Neural progenitor cell (in vitro differentiated cells): ENCODE data around the gene RET. TPM values are rescaled to one million over a fixed set of nuclear protein-coding genes. Genes with fewer than 3 reads are reported as not detected.

Experiments
- DNase-seq: peaks from one replicate; pipeline ENCODE4 v3.0.0-alpha.2; 2016; ENCODE audit warnings: low spot score
- H2AFZ ChIP-seq: fragments of 200-600 bp; sonication (generic); replicated peaks from 2 replicates; pipeline ENCODE4 v1.6.1; 2016; ENCODE audit warnings: antibody characterized with exemption
- H3F3A ChIP-seq: fragments of 200-600 bp; sonication (generic); 2 replicates; pipeline ENCODE4 v1.6.1; 2016; ENCODE audit warnings: antibody characterized with exemption, low read depth
- H3K27ac ChIP-seq: fragments of 200-600 bp; sonication (generic); 2 replicates; pipeline ENCODE4 v1.5.1; 2016; ENCODE audit warnings: mild to moderate bottlenecking
- H3K27me3 ChIP-seq: fragments of 200-600 bp; sonication (generic); 2 replicates; pipeline ENCODE4 v1.6.1; 2016; ENCODE audit warnings: mild to moderate bottlenecking, moderate library complexity
- H3K36me3 ChIP-seq: fragments of 200-600 bp; sonication (generic); 2 replicates; pipeline ENCODE4 v1.5.1; 2016
- H3K4me1 ChIP-seq: fragments of 200-600 bp; sonication (generic); 2 replicates; pipeline ENCODE4 v1.6.1; 2016; ENCODE audit warnings: mixed run types
- H3K4me2 ChIP-seq: fragments of 200-600 bp; sonication (generic); 2 replicates; pipeline ENCODE4 v1.6.1; 2016
- H3K4me3 ChIP-seq: fragments of 200-600 bp; sonication (generic); 2 replicates; pipeline ENCODE4 v1.5.1; 2016
- H3K79me2 ChIP-seq: fragments of 200-600 bp; sonication (generic); 2 replicates; pipeline ENCODE4 v1.6.1; 2016; ENCODE audit warnings: low read depth
- H3K9ac ChIP-seq: fragments of 200-600 bp; sonication (generic); 2 replicates; pipeline ENCODE4 v1.6.1; 2016
- H3K9me3 ChIP-seq: fragments of 200-600 bp; sonication (generic); 2 replicates; pipeline ENCODE4 v1.5.1; 2016; ENCODE audit warnings: low read depth
- H4K20me1 ChIP-seq: fragments of 200-600 bp; sonication (generic); 2 replicates; pipeline ENCODE4 v1.6.1; 2016; ENCODE audit warnings: low read depth
- H3K27ac Mint-ChIP-seq: 3 replicates; pipeline ENCODE4 v1.8.0; 2021; ENCODE audit warnings: mixed read lengths
- H3K27me3 Mint-ChIP-seq: 2 replicates; pipeline ENCODE4 v1.8.0; 2022; ENCODE audit warnings: low read depth, mild to moderate bottlenecking, inconsistent platforms, moderate library complexity, mixed read lengths; ENCODE audit not compliant: insufficient read depth
- H3K36me3 Mint-ChIP-seq: 3 replicates; pipeline ENCODE4 v1.8.0; 2021; ENCODE audit warnings: mixed read lengths
- H3K4me1 Mint-ChIP-seq: 3 replicates; pipeline ENCODE4 v1.8.0; 2021; ENCODE audit warnings: mixed read lengths
- H3K4me3 Mint-ChIP-seq: 3 replicates; pipeline ENCODE4 v1.8.0; 2021; ENCODE audit warnings: mild to moderate bottlenecking, moderate library complexity, mixed read lengths
- H3K9me3 Mint-ChIP-seq: 3 replicates; pipeline ENCODE4 v1.8.0; 2020; ENCODE audit warnings: mixed read lengths
- EZH2 ChIP-seq: fragments of 200-600 bp; sonication (generic); IDR thresholded peaks from 2 replicates; pipeline ENCODE4 v1.6.1; 2017; ENCODE audit warnings: antibody characterized with exemption, mild to moderate bottlenecking, moderate library complexity
- EZH2phosphoT487 ChIP-seq: fragments of 200-600 bp; sonication (generic); IDR thresholded peaks from 2 replicates; pipeline ENCODE4 v1.6.1; 2017; ENCODE audit warnings: antibody characterized with exemption
- total RNA-seq: library from RNA; depleted of rRNA; stranded (reverse); fragments of >200 nt; gene quantifications from 2 replicates; pipeline ENCODE4 v1.2.3, GENCODE V29; 2015; ENCODE audit warnings: low replicate concordance
- TF ChIP-seq, protein P1 (sequence below): fragments of 200-600 bp; sonication (generic); IDR thresholded peaks from 2 replicates; pipeline ENCODE4 v1.5.1; 2017; ENCODE audit warnings: antibody characterized with exemption, mild to moderate bottlenecking

The RET gene
- total RNA-seq, 1 donor from 2014 or later = 1.4 TPM

GRCh38 chr10:43059828-43060227 lies 17.0 kb upstream of the RET start:
- TF ChIP-seq, protein P1, sequence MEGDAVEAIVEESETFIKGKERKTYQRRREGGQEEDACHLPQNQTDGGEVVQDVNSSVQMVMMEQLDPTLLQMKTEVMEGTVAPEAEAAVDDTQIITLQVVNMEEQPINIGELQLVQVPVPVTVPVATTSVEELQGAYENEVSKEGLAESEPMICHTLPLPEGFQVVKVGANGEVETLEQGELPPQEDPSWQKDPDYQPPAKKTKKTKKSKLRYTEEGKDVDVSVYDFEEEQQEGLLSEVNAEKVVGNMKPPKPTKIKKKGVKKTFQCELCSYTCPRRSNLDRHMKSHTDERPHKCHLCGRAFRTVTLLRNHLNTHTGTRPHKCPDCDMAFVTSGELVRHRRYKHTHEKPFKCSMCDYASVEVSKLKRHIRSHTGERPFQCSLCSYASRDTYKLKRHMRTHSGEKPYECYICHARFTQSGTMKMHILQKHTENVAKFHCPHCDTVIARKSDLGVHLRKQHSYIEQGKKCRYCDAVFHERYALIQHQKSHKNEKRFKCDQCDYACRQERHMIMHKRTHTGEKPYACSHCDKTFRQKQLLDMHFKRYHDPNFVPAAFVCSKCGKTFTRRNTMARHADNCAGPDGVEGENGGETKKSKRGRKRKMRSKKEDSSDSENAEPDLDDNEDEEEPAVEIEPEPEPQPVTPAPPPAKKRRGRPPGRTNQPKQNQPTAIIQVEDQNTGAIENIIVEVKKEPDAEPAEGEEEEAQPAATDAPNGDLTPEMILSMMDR = no peak
- TF ChIP-seq EZH2 = no peak
- TF ChIP-seq EZH2phosphoT487 = no peak
- H3K4me2 ChIP-seq = no peak overlapping the region
- peaks cover 12% of the 10 kb centered on the region for H3K27me3 Mint-ChIP-seq
- H3K9ac ChIP-seq = no peak overlapping the region
- H4K20me1 ChIP-seq = no peaks in the 10 kb centered on the region
- H3K4me3 Mint-ChIP-seq = no peak overlapping the region
- peaks cover 2% of the 10 kb centered on the region for H3K9me3 Mint-ChIP-seq
- H3K79me2 ChIP-seq = no peaks in the 10 kb centered on the region
- DNase-seq = no peak
- H2AFZ ChIP-seq = no peak overlapping the region
- H3K27ac Mint-ChIP-seq = no peak overlapping the region
- no peaks in the 10 kb centered on the region for H3K4me1 ChIP-seq
- H3K27ac ChIP-seq = no peak overlapping the region
- peaks cover 3% of the 10 kb centered on the region for H3K4me1 Mint-ChIP-seq
- H3K36me3 ChIP-seq = no peaks in the 10 kb centered on the region
- H3F3A ChIP-seq = no peaks in the 10 kb centered on the region
- no peak overlapping the region for H3K4me3 ChIP-seq
- no peaks in the 10 kb centered on the region for H3K9me3 ChIP-seq
- no peaks in the 10 kb centered on the region for H3K36me3 Mint-ChIP-seq
- no peaks in the 10 kb centered on the region for H3K27me3 ChIP-seq

GRCh38 chr10:43060291-43060690 lies 16.6 kb upstream of the RET start:
- Histone ChIP-seq H2AFZ (no peak overlapping the region), H3K9me3 (no peaks in the 10 kb centered on the region), H3K4me2 (no peak overlapping the region), H3K27ac (no peak overlapping the region), H3K4me1 (no peaks in the 10 kb centered on the region), H3K36me3 (no peaks in the 10 kb centered on the region), H3K27me3 (no peaks in the 10 kb centered on the region), H3K4me3 (no peak overlapping the region), H3K9ac (no peak overlapping the region), H3F3A (no peaks in the 10 kb centered on the region), H3K79me2 (no peaks in the 10 kb centered on the region), H4K20me1 (no peaks in the 10 kb centered on the region)
- TF ChIP-seq, protein P1 = no peak
- TF ChIP-seq EZH2 = no peak
- no peak for TF ChIP-seq EZH2phosphoT487
- Mint-ChIP-seq H3K9me3 (peaks cover 2% of the 10 kb centered on the region), H3K4me3 (no peak overlapping the region), H3K4me1 (peaks cover 3% of the 10 kb centered on the region), H3K27me3 (peaks cover 12% of the 10 kb centered on the region), H3K27ac (no peak overlapping the region), H3K36me3 (no peaks in the 10 kb centered on the region)
- DNase-seq = no peak

- Mint-ChIP-seq H3K36me3 (no peaks in the 10 kb centered on the region), H3K4me1 (peaks cover 3% of the 10 kb centered on the region), H3K4me3 (no peak overlapping the region), H3K27ac (no peak overlapping the region), H3K9me3 (peaks cover 2% of the 10 kb centered on the region), H3K27me3 (peaks cover 11% of the 10 kb centered on the region)
- Histone ChIP-seq H3K9ac (no peak overlapping the region), H2AFZ (no peak overlapping the region), H3K4me1 (no peaks in the 10 kb centered on the region), H4K20me1 (no peaks in the 10 kb centered on the region), H3K27ac (no peak overlapping the region), H3K9me3 (no peaks in the 10 kb centered on the region), H3K79me2 (no peaks in the 10 kb centered on the region), H3K4me3 (no peak overlapping the region), H3K36me3 (no peaks in the 10 kb centered on the region), H3K27me3 (no peaks in the 10 kb centered on the region), H3F3A (no peaks in the 10 kb centered on the region), H3K4me2 (no peak overlapping the region)
- TF ChIP-seq EZH2phosphoT487 (no peak), EZH2 (no peak)
- TF ChIP-seq, protein P1 = no peak
- no peak for DNase-seq
Observed at GRCh38 chr10:43061331-43061730, 15.5 kb upstream of the RET start.

GRCh38 chr10:43061760-43062159 lies 15.1 kb upstream of the RET start:
- H3K9me3 Mint-ChIP-seq = peaks cover 2% of the 10 kb centered on the region
- Histone ChIP-seq H3K4me1 (no peaks in the 10 kb centered on the region), H3K79me2 (no peaks in the 10 kb centered on the region), H3F3A (no peaks in the 10 kb centered on the region), H3K4me3 (no peak overlapping the region), H4K20me1 (no peaks in the 10 kb centered on the region), H3K9me3 (no peaks in the 10 kb centered on the region), H3K9ac (no peak overlapping the region), H3K4me2 (no peak overlapping the region), H3K27me3 (no peaks in the 10 kb centered on the region), H2AFZ (no peak overlapping the region), H3K36me3 (no peaks in the 10 kb centered on the region), H3K27ac (no peak overlapping the region)
- no peaks in the 10 kb centered on the region for H3K36me3 Mint-ChIP-seq
- DNase-seq = no peak
- peaks cover 11% of the 10 kb centered on the region for H3K27me3 Mint-ChIP-seq
- no peak overlapping the region for H3K4me3 Mint-ChIP-seq
- H3K4me1 Mint-ChIP-seq = peaks cover 4% of the 10 kb centered on the region
- no peak overlapping the region for H3K27ac Mint-ChIP-seq
- TF ChIP-seq EZH2phosphoT487 (no peak), EZH2 (no peak)
- TF ChIP-seq, protein P1 = no peak
